ENCODE measurements around the gene ZMYM3.
"Not testable (repeated sequence)": the region's sequence is repeated elsewhere in the genome, so short reads cannot be mapped to it uniquely, and the experiment has no call there.

The ZMYM3 gene
- 12.4 to 57.8 (median 23.5) reads per million in 9 experiments for total RNA-seq

- H3K9me3 Mint-ChIP-seq, result no peaks in the 10 kb centered on the region
- no peaks in the 10 kb centered on the region for H3K27me3 Mint-ChIP-seq
- H3K27ac Mint-ChIP-seq, result peak within 1 kb of the TSS; percentile 93 to 94
- peaks cover 10 to 16% of the 10 kb centered on the region in 2 donors for H3K4me1 Mint-ChIP-seq (ENCODE audit: low read depth in 2 of 2)
- DNase-seq, result peak; percentile 73 to 74 (median 74)
- H3K36me3 Mint-ChIP-seq (ENCODE audit: insufficient read depth), result peaks cover 20% of the 10 kb centered on the region
- H3K4me3 Mint-ChIP-seq, result peak within 1 kb of the TSS; percentile 77 to 91
- peak; percentile 84 for ATAC-seq (replicated peaks)
Observed at GRCh38 chrX:71254092-71254963, at the start of gene ZMYM3. Gene ZMYM3, minus strand, starts transcription at chrX:71254140. Its CDS starts 885 bp downstream, at chrX:71253255.

- H3K27ac Mint-ChIP-seq, result peak overlapping the region; percentile 77 to 82
- H3K4me3 Mint-ChIP-seq, result no peak overlapping the region
- DNase-seq, result no peak
- peaks cover 41% of the 10 kb centered on the region for H3K36me3 Mint-ChIP-seq (ENCODE audit: insufficient read depth)
- no peak for ATAC-seq (replicated peaks)
- no peaks in the 10 kb centered on the region for H3K9me3 Mint-ChIP-seq
- H3K4me1 Mint-ChIP-seq (ENCODE audit: low read depth in 2 of 2), result peaks cover 6 to 12% of the 10 kb centered on the region in 2 donors
- H3K27me3 Mint-ChIP-seq, result no peaks in the 10 kb centered on the region
Observed at GRCh38 chrX:71302461-71303213, 48.7 kb upstream of the ZMYM3 start.

DNA sequence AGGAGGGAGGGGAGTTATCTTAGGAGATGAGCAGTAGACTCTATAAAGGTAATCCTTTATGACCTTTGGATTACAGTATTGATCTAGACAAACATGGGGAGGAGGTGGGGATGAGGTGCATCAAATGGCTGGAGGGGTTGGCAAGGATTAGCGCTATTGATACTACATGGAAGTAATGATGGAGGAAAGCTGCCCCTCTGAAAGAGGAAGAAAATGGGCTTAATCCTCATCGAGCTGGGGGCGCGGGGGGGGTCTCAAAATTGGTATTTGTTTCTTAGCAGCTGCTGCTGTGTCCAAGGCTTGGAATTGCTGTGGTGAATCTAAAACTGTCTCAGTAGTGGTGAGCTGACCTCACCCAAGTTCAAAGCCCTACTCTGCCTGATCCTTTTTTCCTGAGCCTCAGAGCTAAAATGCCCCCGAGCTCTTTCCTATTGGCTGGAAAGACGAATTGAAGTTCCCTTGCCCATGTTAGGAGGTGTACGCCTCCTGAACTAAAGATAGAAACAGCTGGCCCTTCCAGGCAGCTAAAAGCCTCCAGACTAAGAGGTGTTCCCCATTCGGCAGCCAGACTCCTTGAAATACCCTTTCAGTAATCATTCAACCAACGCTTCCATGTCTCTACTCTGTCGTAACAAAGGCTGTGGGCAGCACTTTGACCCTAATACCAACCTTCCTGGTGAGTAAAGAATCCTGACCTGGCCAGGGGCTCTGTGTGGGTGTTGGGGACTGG is 47.4 kb upstream of the ZMYM3 start, which contains the start of gene ITGB1BP2:
ITGB1BP2 (plus strand) TSS at position 556 of the 730 bp plus-strand sequence; CDS start at position 613, 57 bp downstream.
- ATAC-seq (replicated peaks) (no peak), DNase-seq (no peak)
- Mint-ChIP-seq H3K27ac (peak within 1 kb of the TSS; percentile 77 to 82), H3K27me3 (no peaks in the 10 kb centered on the region), H3K4me1 (ENCODE audit: low read depth in 2 of 2) (peaks cover 6 to 12% of the 10 kb centered on the region in 2 donors), H3K4me3 (no peak within 1 kb of the TSS), H3K36me3 (ENCODE audit: insufficient read depth) (peaks cover 54% of the 10 kb centered on the region), H3K9me3 (no peaks in the 10 kb centered on the region)

DNA sequence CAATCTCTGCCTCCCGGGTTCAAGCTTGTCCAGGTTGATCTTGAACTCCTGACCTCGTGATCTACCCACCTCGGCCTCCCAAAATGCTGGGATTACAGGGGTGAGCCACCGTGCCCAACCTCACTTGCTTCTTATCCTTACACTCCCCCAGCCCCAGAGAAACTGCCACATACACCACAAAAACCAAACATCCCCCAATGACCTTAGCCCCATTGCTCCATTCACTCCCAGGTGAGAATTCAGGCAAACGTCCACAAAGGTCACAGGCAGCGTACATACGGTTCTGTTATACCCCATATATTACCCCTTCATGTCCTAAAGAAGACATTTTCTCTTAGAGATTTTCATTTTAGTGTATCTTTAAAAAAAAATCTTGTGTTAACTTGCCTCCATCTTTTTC is 46.6 kb upstream of the ZMYM3 start:
- not testable (repeated sequence) for ATAC-seq (replicated peaks); DNase-seq; H3K9me3 Mint-ChIP-seq; H3K27me3 Mint-ChIP-seq; H3K4me3 Mint-ChIP-seq
- H3K36me3 Mint-ChIP-seq (ENCODE audit: insufficient read depth), result peaks cover 62% of the 10 kb centered on the region
- H3K4me1 Mint-ChIP-seq (ENCODE audit: low read depth in 2 of 2), result peaks cover 6 to 12% of the 10 kb centered on the region in 2 donors
- peak overlapping the region; percentile 62 to 74 for H3K27ac Mint-ChIP-seq

GRCh38 chrX:71300064-71300463 is 46.1 kb upstream of the ZMYM3 start:
- Mint-ChIP-seq H3K36me3 (ENCODE audit: insufficient read depth) (peaks cover 67% of the 10 kb centered on the region), H3K27ac (peak overlapping the region; percentile 62 to 74), H3K4me1 (ENCODE audit: low read depth in 2 of 2) (peaks cover 6 to 12% of the 10 kb centered on the region in 2 donors)
- not testable (repeated sequence) for H3K27me3 Mint-ChIP-seq; H3K9me3 Mint-ChIP-seq; ATAC-seq (replicated peaks); H3K4me3 Mint-ChIP-seq; DNase-seq

DNA sequence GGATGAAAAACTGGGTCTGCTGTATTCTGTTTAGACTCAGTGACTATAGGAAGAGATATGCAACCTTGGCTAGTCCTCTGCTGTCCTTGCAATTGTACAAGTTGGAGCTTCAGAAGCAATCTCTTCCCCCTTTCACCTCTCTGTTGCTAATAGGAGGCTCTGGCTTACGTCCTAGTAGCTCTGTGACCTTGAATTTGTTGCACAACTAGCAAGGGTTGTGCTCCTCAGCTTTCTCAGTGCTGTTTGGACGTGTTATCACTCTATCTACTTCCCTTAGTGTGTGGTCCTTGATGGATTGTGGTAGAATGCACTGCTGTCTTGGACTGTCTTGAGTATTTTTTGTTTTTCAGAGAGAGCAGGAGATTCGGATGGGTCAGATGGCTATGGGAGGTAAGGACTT is 44.2 kb upstream of the ZMYM3 start:
- no peaks in the 10 kb centered on the region for H3K9me3 Mint-ChIP-seq
- ATAC-seq (replicated peaks) (no peak), DNase-seq (no peak)
- H3K27ac Mint-ChIP-seq, result no peak overlapping the region
- H3K27me3 Mint-ChIP-seq, result no peaks in the 10 kb centered on the region
- peaks cover 83% of the 10 kb centered on the region for H3K36me3 Mint-ChIP-seq (ENCODE audit: insufficient read depth)
- no peak overlapping the region for H3K4me3 Mint-ChIP-seq
- peaks cover 6 to 12% of the 10 kb centered on the region in 2 donors for H3K4me1 Mint-ChIP-seq (ENCODE audit: low read depth in 2 of 2)

- Mint-ChIP-seq H3K36me3 (ENCODE audit: insufficient read depth) (peaks cover 91% of the 10 kb centered on the region), H3K4me1 (ENCODE audit: low read depth in 2 of 2) (peaks cover 1 to 3% of the 10 kb centered on the region in 2 donors), H3K27ac (no peak overlapping the region), H3K9me3 (no peaks in the 10 kb centered on the region), H3K4me3 (no peak overlapping the region), H3K27me3 (no peaks in the 10 kb centered on the region)
- ATAC-seq (replicated peaks), result no peak
- DNase-seq, result no peak
Observed at GRCh38 chrX:71296806-71297205, 42.9 kb upstream of the ZMYM3 start.

- H3K27me3 Mint-ChIP-seq, result no peaks in the 10 kb centered on the region
- no peak for ATAC-seq (replicated peaks)
- no peak for DNase-seq
- H3K4me3 Mint-ChIP-seq, result no peak overlapping the region
- H3K4me1 Mint-ChIP-seq (ENCODE audit: low read depth in 2 of 2), result peaks cover 0 to 11% of the 10 kb centered on the region in 2 donors
- peaks cover 86% of the 10 kb centered on the region for H3K36me3 Mint-ChIP-seq (ENCODE audit: insufficient read depth)
- no peak overlapping the region for H3K27ac Mint-ChIP-seq
- H3K9me3 Mint-ChIP-seq, result no peaks in the 10 kb centered on the region
Observed at GRCh38 chrX:71292669-71293365, 38.9 kb upstream of the ZMYM3 start.

- H3K36me3 Mint-ChIP-seq (ENCODE audit: insufficient read depth), result peaks cover 77% of the 10 kb centered on the region
- peaks cover 0 to 18% of the 10 kb centered on the region in 2 donors for H3K4me1 Mint-ChIP-seq (ENCODE audit: low read depth in 2 of 2)
- no peaks in the 10 kb centered on the region for H3K9me3 Mint-ChIP-seq
- no peak for DNase-seq
- H3K27ac Mint-ChIP-seq, result peak overlapping the region in 1 of 2 donors; percentile 67
- H3K27me3 Mint-ChIP-seq, result no peaks in the 10 kb centered on the region
- H3K4me3 Mint-ChIP-seq, result peak overlapping the region in 1 of 2 donors; percentile 31
- no peak for ATAC-seq (replicated peaks)
Observed at GRCh38 chrX:71291381-71291780, 37.4 kb upstream of the ZMYM3 start.

- Mint-ChIP-seq H3K9me3 (no peaks in the 10 kb centered on the region), H3K27me3 (no peaks in the 10 kb centered on the region), H3K4me3 (peak overlapping the region; percentile 93 to 95), H3K4me1 (ENCODE audit: low read depth in 2 of 2) (peaks cover 6 to 17% of the 10 kb centered on the region in 2 donors), H3K36me3 (ENCODE audit: insufficient read depth) (peaks cover 37% of the 10 kb centered on the region), H3K27ac (peak overlapping the region in 1 of 2 donors; percentile 99)
- ATAC-seq (replicated peaks) (no peak), DNase-seq (no peak)
Observed at GRCh38 chrX:71285929-71286328, 32.0 kb upstream of the ZMYM3 start.

- Mint-ChIP-seq H3K4me3 (peak within 1 kb of the TSS; percentile 93 to 95), H3K27me3 (no peaks in the 10 kb centered on the region), H3K27ac (peak within 1 kb of the TSS; percentile 99 to 100), H3K9me3 (no peaks in the 10 kb centered on the region), H3K36me3 (ENCODE audit: insufficient read depth) (peaks cover 20% of the 10 kb centered on the region), H3K4me1 (ENCODE audit: low read depth in 2 of 2) (peaks cover 6 to 13% of the 10 kb centered on the region in 2 donors)
- DNase-seq (peak; percentile 78 to 85 (median 82)), ATAC-seq (replicated peaks) (peak; percentile 85)
Observed at GRCh38 chrX:71283403-71284143, 29.6 kb upstream of the ZMYM3 start, which contains the start of gene NONO. Gene NONO, plus strand, starts transcription at chrX:71283635. Its CDS starts 7,003 bp downstream, at chrX:71290638.
